Peyer's patch (tissue), 4 donors: ENCODE measurements around the gene MAN1B1. TPM values are rescaled to one million over a fixed set of nuclear protein-coding genes. Genes with fewer than 3 reads are reported as not detected.
A peak's percentile ranks its signal among the peaks of the same experiment; 100 is the strongest.
"Not testable (repeated sequence)": the region's sequence is repeated elsewhere in the genome, so short reads cannot be mapped to it uniquely, and the experiment has no call there.

Experiments used
- DNase-seq, 3 donors: peaks; one replicate each; pipeline ENCODE4 v3.0.0-alpha.2; 2017 to 2019
- H3K27ac ChIP-seq, 4 donors: fragments of 200-600 bp; sonication (generic); one replicate each; pipeline ENCODE4 v1.5.1; 2016 to 2019
- H3K27me3 ChIP-seq, 2 donors: fragments of 200-600 bp; sonication (generic); one replicate each; pipeline ENCODE4 v1.5.1; 2019
- H3K36me3 ChIP-seq, 3 donors: fragments of 200-600 bp; sonication (generic); one replicate each; pipeline ENCODE4 v1.5.1; 2016 to 2019
- H3K4me1 ChIP-seq, 4 donors: fragments of 200-600 bp; sonication (generic); one replicate each; pipeline ENCODE4 v1.5.1; 2016 to 2019
- H3K4me3 ChIP-seq, 4 donors: fragments of 200-600 bp; sonication (generic); 1 replicate in 3 of 4; 2 replicates in 1 of 4; pipeline ENCODE4 v1.5.1; 2016 to 2019; ENCODE audit warnings: mild to moderate bottlenecking in 1 of 4
- H3K9me3 ChIP-seq, 4 donors: fragments of 200-600 bp; sonication (generic); one replicate each; pipeline ENCODE4 v1.5.1; 2016 to 2019; ENCODE audit warnings: mild to moderate bottlenecking in 1 of 4
- CTCF ChIP-seq, 6 experiments: fragments of 450-650 bp in 4 of 6; fragments of 200-600 bp in 2 of 6; sonication (generic) in 1 of 6; IDR thresholded peaks; one replicate each; pipeline ENCODE4 v1.5.1; 2017 to 2019; ENCODE audit warnings: antibody characterized with exemption in 6 of 6, mild to moderate bottlenecking in 3 of 6, moderate library complexity in 1 of 6
- POLR2A ChIP-seq, 2 donors: fragments of 450-650 bp; IDR thresholded peaks; one replicate each; pipeline ENCODE4 v1.5.1; 2017; ENCODE audit warnings: antibody characterized with exemption in 2 of 2, mild to moderate bottlenecking in 2 of 2, moderate library complexity in 2 of 2
- total RNA-seq, 4 donors: library from RNA; depleted of rRNA; stranded (reverse); fragments of >200 nt; gene quantifications; one replicate each; pipeline ENCODE4 v1.1.0, GENCODE V29; 2016

The MAN1B1 gene
- total RNA-seq, 4 donors from 2014 or later = 42.7 to 74.7 (median 61.0) TPM

DNA sequence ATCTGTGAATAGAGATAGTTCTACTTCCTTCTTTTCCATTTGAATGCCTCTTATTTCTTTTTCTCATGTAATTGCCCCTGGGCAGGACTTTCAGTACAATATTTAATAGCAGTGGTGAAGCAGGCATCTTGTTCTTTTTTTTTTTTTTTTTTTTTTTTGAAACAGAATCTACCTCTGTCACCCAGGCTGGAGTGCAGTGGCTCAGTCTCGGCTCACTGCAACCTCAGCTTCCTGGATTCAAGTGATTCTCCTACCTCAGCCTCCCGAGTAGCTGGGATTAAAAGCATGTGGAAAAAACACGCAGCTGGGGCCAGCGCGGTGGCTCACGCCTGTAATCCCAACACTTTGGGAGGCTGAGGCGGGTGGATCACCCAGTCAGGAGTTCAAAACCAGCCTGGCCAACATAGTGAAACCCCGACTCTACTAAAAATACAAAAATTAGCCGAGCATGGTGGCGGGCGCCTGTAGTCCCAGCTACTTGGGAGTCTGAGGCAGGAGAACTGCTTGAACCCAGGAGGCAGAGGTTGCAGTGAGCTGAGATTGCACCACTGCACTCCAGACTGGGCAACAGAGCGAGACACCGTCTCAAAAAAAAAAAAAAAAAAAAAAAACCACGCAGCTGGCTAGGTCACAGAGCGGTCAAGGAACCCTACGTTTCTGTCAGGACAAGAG, 36.1 kb downstream of the MAN1B1 start:
- H3K4me1 ChIP-seq = peaks cover 0 to 22% (median 16%) of the 10 kb centered on the region in 4 donors
- not testable (repeated sequence) for H3K27me3 ChIP-seq, H3K4me3 ChIP-seq, H3K36me3 ChIP-seq, H3K9me3 ChIP-seq
- peak overlapping the region in 1 of 4 donors; percentile 72 for H3K27ac ChIP-seq
- peak in 1 of 3 donors; percentile 33 for DNase-seq

GRCh38 chr9:137123468-137123837, 36.7 kb downstream of the MAN1B1 start:
- peak overlapping the region in 1 of 4 donors; percentile 72 for H3K27ac ChIP-seq
- H3K4me1 ChIP-seq = peaks cover 0 to 27% (median 20%) of the 10 kb centered on the region in 4 donors
- no peaks in the 10 kb centered on the region for H3K9me3 ChIP-seq
- TF ChIP-seq CTCF (IDR thresholded peaks at IDR 0.05) = no peak
- TF ChIP-seq POLR2A (IDR thresholded peaks at IDR 0.05) = no peak
- H3K27me3 ChIP-seq = no peaks in the 10 kb centered on the region
- H3K36me3 ChIP-seq = no peaks in the 10 kb centered on the region
- H3K4me3 ChIP-seq = no peak overlapping the region
- DNase-seq = no peak

- H3K4me1 ChIP-seq = peaks cover 0 to 29% (median 22%) of the 10 kb centered on the region in 4 donors
- H3K27me3 ChIP-seq, H3K4me3 ChIP-seq, H3K27ac ChIP-seq, H3K36me3 ChIP-seq, H3K9me3 ChIP-seq, DNase-seq: not testable (repeated sequence)
These were observed 37.2 kb downstream of the MAN1B1 start for GRCh38 chr9:137123952-137124462.

GRCh38 chr9:137126786-137127185, 40.0 kb downstream of the MAN1B1 start:
- Histone ChIP-seq H3K36me3 (no peaks in the 10 kb centered on the region), H3K4me1 (peaks cover 0 to 38% (median 23%) of the 10 kb centered on the region in 4 donors), H3K4me3 (peak overlapping the region; percentile 25 to 94 (median 64)), H3K9me3 (peaks cover 0 to 7% (median 3%) of the 10 kb centered on the region in 4 donors), H3K27ac (peak overlapping the region; percentile 62 to 86 (median 83)), H3K27me3 (no peaks in the 10 kb centered on the region)
- no peak for TF ChIP-seq POLR2A (IDR thresholded peaks at IDR 0.05)
- no peak for DNase-seq

GRCh38 chr9:137127301-137128157, 40.7 kb downstream of the MAN1B1 start:
- peak in 3 of 6 experiments; percentile 16 to 30 (median 19) for TF ChIP-seq CTCF (IDR thresholded peaks at IDR 0.05)
- no peak for TF ChIP-seq POLR2A (IDR thresholded peaks at IDR 0.05)
- peaks cover 0 to 7% (median 3%) of the 10 kb centered on the region in 4 donors for H3K9me3 ChIP-seq
- H3K27me3 ChIP-seq = no peaks in the 10 kb centered on the region
- peak in 2 of 3 donors; percentile 62 to 63 for DNase-seq
- peak overlapping the region; percentile 62 to 86 (median 83) for H3K27ac ChIP-seq
- peak overlapping the region; percentile 25 to 94 (median 64) for H3K4me3 ChIP-seq
- no peaks in the 10 kb centered on the region for H3K36me3 ChIP-seq
- peaks cover 0 to 38% (median 23%) of the 10 kb centered on the region in 4 donors for H3K4me1 ChIP-seq

GRCh38 chr9:137128158-137128861, 41.5 kb downstream of the MAN1B1 start:
- no peak for DNase-seq
- Histone ChIP-seq H3K36me3 (no peaks in the 10 kb centered on the region), H3K9me3 (peaks cover 0 to 7% (median 3%) of the 10 kb centered on the region in 4 donors), H3K4me3 (peak overlapping the region; percentile 63 to 94 (median 86)), H3K27ac (peak overlapping the region; percentile 62 to 86 (median 83)), H3K4me1 (peaks cover 0 to 38% (median 23%) of the 10 kb centered on the region in 4 donors), H3K27me3 (no peaks in the 10 kb centered on the region)
- TF ChIP-seq CTCF (IDR thresholded peaks at IDR 0.05) (no peak), POLR2A (IDR thresholded peaks at IDR 0.05) (no peak)
